Muscle layer of duodenum (tissue), 2 donors: Measurements from ENCODE around the gene ESRRG.

Source experiments
- H3K27ac ChIP-seq: one replicate; pipeline ENCODE4 v1.7.0; 2013; ENCODE audit warnings: mild to moderate bottlenecking, low read length
- H3K27me3 ChIP-seq: one replicate; pipeline ENCODE4 v1.7.0; 2013; ENCODE audit warnings: low read depth, mild to moderate bottlenecking, control low read depth, low read length
- H3K36me3 ChIP-seq, 2 donors: one replicate each; pipeline ENCODE4 v1.7.0; 2013; ENCODE audit warnings: low read length in 2 of 2, control low read depth in 1 of 2, mild to moderate bottlenecking in 1 of 2; ENCODE audit not compliant: insufficient read depth in 2 of 2, control insufficient read depth in 1 of 2
- H3K4me1 ChIP-seq, 2 donors: one replicate each; pipeline ENCODE4 v1.7.0; 2013; ENCODE audit warnings: low read length in 2 of 2, mild to moderate bottlenecking in 2 of 2, control low read depth in 1 of 2, moderate library complexity in 1 of 2; ENCODE audit not compliant: insufficient read depth in 2 of 2, control insufficient read depth in 1 of 2
- H3K4me3 ChIP-seq, 2 donors: one replicate each; pipeline ENCODE4 v1.7.0; 2013; ENCODE audit warnings: low read length in 2 of 2, low read depth in 1 of 2, mild to moderate bottlenecking in 1 of 2
- H3K9me3 ChIP-seq, 2 donors: one replicate each; pipeline ENCODE4 v1.7.0; 2013; ENCODE audit warnings: low read length in 2 of 2, control low read depth in 1 of 2, mild to moderate bottlenecking in 1 of 2; ENCODE audit not compliant: control insufficient read depth in 1 of 2
- donor health status: healthy.

The ESRRG gene

DNA sequence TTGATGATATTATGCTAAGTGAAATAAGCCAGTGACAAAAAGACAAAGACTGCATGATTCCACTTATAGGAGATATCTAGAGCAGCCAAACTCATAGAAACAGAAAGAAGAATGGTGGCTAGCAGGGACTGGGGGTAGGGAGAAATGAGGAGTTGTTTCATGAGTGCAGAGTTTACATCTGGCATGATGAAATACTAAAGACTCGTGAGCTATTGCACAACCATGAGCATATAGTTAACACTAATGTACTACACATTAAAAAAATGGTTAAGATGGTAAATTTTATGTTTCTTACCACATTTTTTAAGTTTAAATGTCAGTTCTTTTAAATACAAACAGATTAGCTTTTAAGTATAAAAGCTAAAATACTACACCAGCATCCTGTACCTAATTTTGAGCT lies 57.8 kb downstream of the ESRRG start:
- Histone ChIP-seq H3K9me3 (no peaks in the 10 kb centered on the region), H3K4me1 (no peaks in the 10 kb centered on the region), H3K27ac (no peak overlapping the region), H3K27me3 (no peaks in the 10 kb centered on the region), H3K36me3 (no peaks in the 10 kb centered on the region), H3K4me3 (no peak overlapping the region)

DNA sequence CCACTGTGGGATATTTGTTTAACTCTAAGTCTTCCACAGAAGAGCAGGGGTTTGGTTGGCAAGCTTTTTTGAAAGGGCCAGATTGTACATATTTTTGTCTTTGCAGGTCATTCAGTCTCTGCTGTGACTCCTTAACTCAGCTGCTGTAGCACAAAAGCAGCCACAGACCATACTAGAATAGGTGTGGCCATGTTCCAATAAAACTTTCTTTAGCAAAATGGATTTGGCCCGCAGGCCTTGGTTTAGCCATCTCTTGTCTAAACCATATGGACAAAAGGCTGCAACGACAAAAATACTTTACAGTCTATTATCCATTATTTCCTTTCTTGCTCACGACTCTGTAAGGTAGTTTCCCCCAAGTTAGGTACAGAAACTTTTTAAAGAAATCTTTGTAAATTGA lies 60.5 kb downstream of the ESRRG start:
- Histone ChIP-seq H3K9me3 (no peaks in the 10 kb centered on the region), H3K4me1 (no peaks in the 10 kb centered on the region), H3K27ac (no peak overlapping the region), H3K36me3 (no peaks in the 10 kb centered on the region), H3K4me3 (no peak overlapping the region), H3K27me3 (no peaks in the 10 kb centered on the region)

DNA sequence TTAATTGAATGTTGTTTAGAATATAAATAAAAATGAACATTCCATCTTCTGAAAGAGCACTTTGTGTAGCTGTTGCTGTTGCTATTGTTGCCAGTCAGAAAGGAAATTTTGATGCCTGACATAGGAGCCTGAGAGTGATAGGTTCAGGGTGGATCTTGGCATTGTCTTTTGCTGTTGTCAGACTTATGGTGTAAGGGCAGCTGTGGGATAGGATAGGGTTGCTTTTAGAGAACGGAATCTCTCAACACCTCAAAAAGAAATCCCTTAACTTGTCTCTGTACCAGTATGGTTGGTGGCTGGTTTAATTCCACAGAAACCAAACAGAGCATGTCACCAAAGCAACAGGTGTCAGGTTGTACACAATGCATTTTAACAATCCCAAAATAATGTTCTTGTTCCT lies 62.7 kb downstream of the ESRRG start:
- Histone ChIP-seq H3K36me3 (no peaks in the 10 kb centered on the region), H3K4me3 (no peak overlapping the region), H3K27ac (no peak overlapping the region), H3K4me1 (no peaks in the 10 kb centered on the region), H3K9me3 (no peaks in the 10 kb centered on the region), H3K27me3 (no peaks in the 10 kb centered on the region)

DNA sequence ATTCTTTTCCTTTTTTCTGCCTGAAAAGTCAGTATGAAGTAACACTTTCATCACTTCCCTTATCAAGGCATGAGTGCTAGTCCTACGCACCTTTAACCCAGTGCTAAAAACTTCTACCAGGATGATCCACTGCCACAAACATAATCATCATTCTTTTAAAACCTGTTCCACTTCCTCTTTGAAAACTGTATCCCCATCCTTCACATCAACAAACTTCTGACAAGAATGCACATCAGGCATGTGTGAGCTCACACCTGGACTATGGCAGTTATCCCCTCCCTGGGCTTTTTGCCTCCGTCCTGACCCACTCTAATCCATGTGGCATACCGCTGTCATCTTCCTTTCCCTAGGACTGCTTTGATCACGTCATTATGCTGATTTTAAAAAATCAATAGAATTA lies 70.2 kb downstream of the ESRRG start:
- Histone ChIP-seq H3K27ac (no peak overlapping the region), H3K36me3 (no peaks in the 10 kb centered on the region), H3K9me3 (no peaks in the 10 kb centered on the region), H3K4me1 (no peaks in the 10 kb centered on the region), H3K4me3 (no peak overlapping the region), H3K27me3 (no peaks in the 10 kb centered on the region)

DNA sequence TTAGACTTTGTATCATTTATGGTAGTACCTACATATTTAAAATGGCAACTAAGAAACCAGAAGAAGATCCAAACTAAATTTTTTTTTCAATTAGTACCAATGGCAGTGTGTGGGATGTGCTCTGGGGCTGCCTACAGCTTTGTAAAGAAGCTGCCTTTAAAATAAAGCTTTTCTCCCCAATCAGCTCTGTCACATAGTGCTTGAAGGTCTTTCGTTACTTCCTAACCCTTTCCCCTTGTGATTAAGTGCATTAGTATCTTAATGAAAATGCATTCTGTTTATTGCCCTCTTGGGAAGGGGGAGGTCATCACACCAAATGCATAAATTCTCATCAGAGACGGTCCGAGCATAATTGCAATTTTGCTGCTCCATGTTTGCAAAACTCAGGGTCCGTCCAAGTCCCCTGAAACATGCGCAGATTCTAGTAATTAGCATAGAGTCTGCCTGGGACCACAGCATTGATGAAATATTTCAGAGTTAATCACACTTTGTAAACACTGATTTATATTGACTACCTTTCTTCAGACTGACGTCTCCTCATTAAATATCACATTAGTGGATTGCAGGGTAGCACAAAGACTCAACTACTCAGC lies 71.3 kb downstream of the ESRRG start:
- Histone ChIP-seq H3K27ac (no peak overlapping the region), H3K36me3 (no peaks in the 10 kb centered on the region), H3K9me3 (no peaks in the 10 kb centered on the region), H3K4me3 (no peak overlapping the region), H3K27me3 (no peaks in the 10 kb centered on the region), H3K4me1 (no peaks in the 10 kb centered on the region)

DNA sequence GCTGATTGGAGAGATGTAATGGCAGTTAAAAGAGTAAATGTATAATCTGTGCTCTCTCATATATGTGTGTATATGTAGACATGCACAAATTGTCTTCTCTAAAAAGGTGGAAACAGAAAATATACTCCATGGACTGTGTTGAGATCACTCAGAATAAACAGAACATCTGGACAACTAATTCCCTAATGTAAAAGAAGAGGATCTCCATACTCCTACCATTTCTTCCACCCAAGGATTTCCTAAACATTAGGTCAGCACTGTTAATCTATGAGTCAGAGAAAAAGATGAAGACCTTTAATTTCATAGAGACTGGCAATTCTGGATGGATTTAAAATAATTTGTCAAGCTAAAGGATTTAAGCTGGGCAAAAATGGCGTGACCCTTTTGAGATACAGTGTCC lies 80.1 kb downstream of the ESRRG start:
- H3K36me3 ChIP-seq: no peaks in the 10 kb centered on the region
- H3K4me3 ChIP-seq: no peak overlapping the region
- H3K9me3 ChIP-seq: no peaks in the 10 kb centered on the region
- no peaks in the 10 kb centered on the region for H3K27me3 ChIP-seq
- H3K27ac ChIP-seq: no peak overlapping the region
- H3K4me1 ChIP-seq: no peaks in the 10 kb centered on the region

DNA sequence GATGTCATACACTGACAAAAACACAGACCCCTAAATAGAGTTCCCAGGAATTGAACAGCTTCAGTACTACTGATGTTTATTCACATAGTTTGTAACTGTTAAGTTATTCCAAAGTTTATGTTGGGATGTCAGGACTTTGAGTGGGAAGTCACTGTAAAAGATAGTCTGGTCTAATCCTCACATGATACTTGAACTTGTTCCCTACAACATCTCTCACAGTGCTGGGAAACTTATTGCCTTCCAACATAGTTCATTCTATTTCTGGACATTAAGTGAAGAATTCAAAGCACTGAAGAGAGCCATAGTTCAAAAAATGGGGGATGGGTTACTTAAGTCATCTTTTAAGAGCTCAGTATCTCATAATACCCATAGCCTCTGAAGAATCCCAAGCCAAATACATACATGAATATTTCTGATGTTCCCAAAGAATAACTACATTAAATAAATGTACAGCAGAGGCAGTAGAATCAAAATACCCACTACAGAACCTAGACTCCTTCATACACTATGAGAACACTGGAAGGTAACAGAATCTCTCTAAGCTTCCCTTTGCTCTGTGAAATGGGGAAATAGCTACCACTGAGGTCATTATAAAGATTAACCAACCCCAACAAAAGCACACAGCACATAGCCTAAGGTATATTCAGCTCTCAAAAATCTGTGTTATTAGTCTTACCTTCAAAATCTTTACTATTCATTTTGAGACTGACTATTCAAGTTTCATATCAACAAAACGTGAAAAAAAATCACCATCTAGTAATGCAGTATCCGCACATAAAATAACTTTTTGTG lies 81.4 kb downstream of the ESRRG start:
- H3K4me1 ChIP-seq: no peaks in the 10 kb centered on the region
- H3K36me3 ChIP-seq: no peaks in the 10 kb centered on the region
- no peaks in the 10 kb centered on the region for H3K9me3 ChIP-seq
- no peak overlapping the region for H3K4me3 ChIP-seq
- no peaks in the 10 kb centered on the region for H3K27me3 ChIP-seq
- H3K27ac ChIP-seq: no peak overlapping the region

DNA sequence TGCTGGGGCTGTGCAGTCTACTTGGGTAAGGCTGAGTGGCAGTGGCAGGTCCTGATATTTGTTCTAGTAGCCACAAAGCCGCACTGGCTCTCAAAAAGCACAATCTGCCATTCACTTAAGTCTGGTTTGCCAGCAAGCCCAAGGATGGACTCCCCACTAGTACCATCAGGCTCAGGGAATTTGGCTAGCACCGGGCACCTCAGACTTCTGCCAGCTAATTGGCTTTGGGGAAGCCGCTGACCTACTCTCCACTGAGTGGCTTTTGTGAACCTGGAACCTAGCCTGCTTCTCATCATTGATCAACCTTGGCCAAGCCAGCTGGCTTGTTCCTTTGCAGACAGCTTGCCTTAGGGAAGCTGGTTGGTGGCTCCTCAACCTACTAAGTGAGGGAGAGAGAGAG lies 83.1 kb downstream of the ESRRG start:
- Histone ChIP-seq H3K4me1 (no peaks in the 10 kb centered on the region), H3K27ac (no peak overlapping the region), H3K4me3 (no peak overlapping the region), H3K27me3 (no peaks in the 10 kb centered on the region), H3K36me3 (no peaks in the 10 kb centered on the region), H3K9me3 (no peaks in the 10 kb centered on the region)

DNA sequence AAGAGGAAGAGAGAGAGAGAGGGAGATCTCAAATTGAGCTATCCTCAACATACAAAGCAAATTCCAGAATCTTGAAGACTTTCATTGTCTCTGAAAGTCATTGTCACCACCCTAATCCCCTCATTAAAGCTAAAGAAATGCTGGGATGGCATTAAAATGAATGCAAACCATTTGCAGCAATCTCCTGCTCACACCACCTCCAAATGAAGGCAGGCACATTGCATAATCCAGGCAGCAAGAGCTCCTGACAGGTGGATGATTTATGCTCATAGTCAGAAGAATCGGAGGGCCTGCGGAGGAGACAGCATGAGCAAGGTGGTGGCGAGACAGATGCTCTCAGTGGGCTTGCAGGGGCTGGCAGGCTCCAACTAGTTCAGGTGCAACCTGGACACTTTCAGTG lies 90.2 kb downstream of the ESRRG start:
- Histone ChIP-seq H3K4me3 (no peak overlapping the region), H3K27ac (no peak overlapping the region), H3K9me3 (no peaks in the 10 kb centered on the region), H3K27me3 (no peaks in the 10 kb centered on the region), H3K36me3 (no peaks in the 10 kb centered on the region), H3K4me1 (no peaks in the 10 kb centered on the region)

DNA sequence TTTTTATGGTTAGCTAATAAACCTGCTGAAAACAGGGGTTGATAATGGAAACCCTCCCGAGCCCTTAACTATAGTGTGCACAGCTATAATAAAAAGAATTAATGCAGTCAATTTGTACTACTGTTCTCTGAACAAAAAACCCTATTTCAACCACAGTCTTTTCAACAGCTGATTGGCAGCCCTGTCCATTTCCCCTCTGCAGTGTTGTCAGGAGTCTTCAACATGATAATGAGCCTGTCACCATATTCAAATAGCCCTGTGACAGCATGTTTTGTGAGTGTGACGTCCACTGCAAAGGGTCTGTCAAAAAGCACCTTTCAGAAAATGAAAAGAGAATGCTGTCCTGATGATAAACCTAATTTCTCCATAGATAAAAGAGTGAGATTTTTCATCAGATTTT lies 92.7 kb downstream of the ESRRG start:
- Histone ChIP-seq H3K4me3 (no peak overlapping the region), H3K4me1 (no peaks in the 10 kb centered on the region), H3K27me3 (no peaks in the 10 kb centered on the region), H3K27ac (no peak overlapping the region), H3K36me3 (no peaks in the 10 kb centered on the region), H3K9me3 (no peaks in the 10 kb centered on the region)

DNA sequence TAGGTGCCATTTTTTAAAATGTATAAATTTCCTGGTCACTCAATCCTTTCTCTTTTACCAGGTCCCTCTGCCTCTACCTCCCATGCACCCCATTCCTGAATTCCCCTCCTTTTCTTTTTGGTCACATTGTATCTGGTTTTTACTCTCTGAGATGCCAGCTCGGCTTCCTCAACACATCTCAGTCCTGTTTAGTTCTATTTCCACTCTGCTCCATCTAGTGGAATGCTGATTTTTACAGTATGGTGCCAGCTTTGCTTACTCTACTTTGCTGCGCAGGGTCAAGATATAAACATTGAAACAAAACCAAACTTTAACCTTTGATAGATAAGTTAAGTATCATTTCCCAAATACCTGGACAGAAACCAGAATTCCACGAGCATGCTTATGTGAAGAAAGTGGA lies 96.0 kb downstream of the ESRRG start:
- Histone ChIP-seq H3K4me3 (no peak overlapping the region), H3K4me1 (no peaks in the 10 kb centered on the region), H3K9me3 (no peaks in the 10 kb centered on the region), H3K27me3 (no peaks in the 10 kb centered on the region), H3K27ac (no peak overlapping the region), H3K36me3 (no peaks in the 10 kb centered on the region)
